DND-41 (cell line): ENCODE results near the gene MEGF11.

Experiments used
- EZH2 ChIP-seq: IDR thresholded peaks from 3 replicates; pipeline ENCODE4 v1.6.1; 2012; ENCODE audit warnings: borderline replicate concordance, low read depth, mild to moderate bottlenecking, moderate library complexity, low read length, inconsistent platforms; ENCODE audit not compliant: severe bottlenecking
- TF ChIP-seq, protein P1 (sequence below): IDR thresholded peaks from 2 replicates; pipeline ENCODE4 v1.5.1; 2012; ENCODE audit warnings: borderline replicate concordance, low read length, moderate library complexity, mild to moderate bottlenecking; ENCODE audit not compliant: poor library complexity, severe bottlenecking; ENCODE audit errors: extremely low read depth

DNA sequence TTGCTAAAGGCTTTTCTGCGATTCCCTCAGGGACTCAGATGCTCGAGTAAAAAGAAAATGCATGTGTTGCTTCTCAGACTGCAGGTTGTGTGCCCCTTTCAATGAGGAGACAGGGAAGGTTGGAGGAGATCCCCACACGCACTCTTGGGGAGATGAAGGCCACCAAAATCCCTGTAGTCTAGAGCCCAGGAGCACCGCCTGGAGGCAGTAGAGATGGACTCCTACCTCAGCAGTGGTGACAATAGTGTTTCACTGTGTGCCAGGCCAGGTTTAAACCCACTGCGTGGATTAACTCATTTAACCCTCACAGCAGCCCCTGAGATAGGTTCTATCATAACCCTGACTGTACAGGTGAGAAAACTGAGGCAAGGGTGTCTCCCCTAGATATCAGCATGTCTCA is 15.2 kb downstream of the MEGF11 start:
- TF ChIP-seq, protein P1, sequence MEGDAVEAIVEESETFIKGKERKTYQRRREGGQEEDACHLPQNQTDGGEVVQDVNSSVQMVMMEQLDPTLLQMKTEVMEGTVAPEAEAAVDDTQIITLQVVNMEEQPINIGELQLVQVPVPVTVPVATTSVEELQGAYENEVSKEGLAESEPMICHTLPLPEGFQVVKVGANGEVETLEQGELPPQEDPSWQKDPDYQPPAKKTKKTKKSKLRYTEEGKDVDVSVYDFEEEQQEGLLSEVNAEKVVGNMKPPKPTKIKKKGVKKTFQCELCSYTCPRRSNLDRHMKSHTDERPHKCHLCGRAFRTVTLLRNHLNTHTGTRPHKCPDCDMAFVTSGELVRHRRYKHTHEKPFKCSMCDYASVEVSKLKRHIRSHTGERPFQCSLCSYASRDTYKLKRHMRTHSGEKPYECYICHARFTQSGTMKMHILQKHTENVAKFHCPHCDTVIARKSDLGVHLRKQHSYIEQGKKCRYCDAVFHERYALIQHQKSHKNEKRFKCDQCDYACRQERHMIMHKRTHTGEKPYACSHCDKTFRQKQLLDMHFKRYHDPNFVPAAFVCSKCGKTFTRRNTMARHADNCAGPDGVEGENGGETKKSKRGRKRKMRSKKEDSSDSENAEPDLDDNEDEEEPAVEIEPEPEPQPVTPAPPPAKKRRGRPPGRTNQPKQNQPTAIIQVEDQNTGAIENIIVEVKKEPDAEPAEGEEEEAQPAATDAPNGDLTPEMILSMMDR, result no peak
- TF ChIP-seq EZH2, result no peak
